ENCODE measurements around the gene ZFP36.

The ZFP36 gene

GRCh38 chr19:39406656-39407409 is at the start of gene ZFP36:
TSS of gene ZFP36 (plus strand) at chr19:39406847. CDS start at chr19:39406905, 58 bp downstream.
- DNase-seq (ENCODE audit: low spot score) = peak; percentile 81
- H3K27ac ChIP-seq = peak within 1 kb of the TSS; percentile 100
- TF ChIP-seq CTCF (conservative IDR thresholded peaks at IDR 0.05; ENCODE audit: low read depth) = no peak
- CTCF ChIA-PET = interaction anchor here (0.7 to 1.6 kb wide), 2 partner anchors 9 kb away, joined by 3 to 6 read pairs; no protein-coding TSS in a partner anchor
- POLR2A ChIA-PET (ENCODE audit: low non-redundant PET) = interaction anchor here (1.6 kb wide), 2 partner anchors 8 to 10 kb away, joined by 5 to 13 read pairs; no protein-coding TSS in a partner anchor

- no peak overlapping the region for H3K27ac ChIP-seq
- DNase-seq (ENCODE audit: low spot score) = no peak
- ChIA-PET POLR2A (ENCODE audit: low non-redundant PET) (no interaction called here), CTCF (no interaction called here)
- no peak for TF ChIP-seq CTCF (conservative IDR thresholded peaks at IDR 0.05; ENCODE audit: low read depth)
Measured at GRCh38 chr19:39359026-39359425, 47.6 kb upstream of the ZFP36 start.

GRCh38 chr19:39360599-39360998 is 46.0 kb upstream of the ZFP36 start:
- no peak for TF ChIP-seq CTCF (conservative IDR thresholded peaks at IDR 0.05; ENCODE audit: low read depth)
- ChIA-PET POLR2A (ENCODE audit: low non-redundant PET) (no interaction called here), CTCF (no interaction called here)
- no peak overlapping the region; the same call in 1 of the 2 replicates for H3K27ac ChIP-seq
- no peak for DNase-seq (ENCODE audit: low spot score)

- TF ChIP-seq CTCF (conservative IDR thresholded peaks at IDR 0.05; ENCODE audit: low read depth) = no peak
- DNase-seq (ENCODE audit: low spot score) = peak; percentile 45
- peak overlapping the region; percentile 73 for H3K27ac ChIP-seq
- ChIA-PET POLR2A (ENCODE audit: low non-redundant PET) (no interaction called here), CTCF (interaction anchor here (0.5 to 0.8 kb wide), 3 partner anchors 14 to 311 kb away, joined by 3 to 5 read pairs (median 4); no protein-coding TSS in a partner anchor)
Measured at GRCh38 chr19:39362682-39363657, 43.7 kb upstream of the ZFP36 start.

- ChIA-PET POLR2A (ENCODE audit: low non-redundant PET) (no interaction called here), CTCF (interaction anchor here (0.5 to 0.7 kb wide), 3 partner anchors 21 to 469 kb away, joined by 3 to 4 read pairs (median 3); no protein-coding TSS in a partner anchor)
- no peak for DNase-seq (ENCODE audit: low spot score)
- H3K27ac ChIP-seq = peak overlapping the region; percentile 58
- no peak for TF ChIP-seq CTCF (conservative IDR thresholded peaks at IDR 0.05; ENCODE audit: low read depth)
Measured at GRCh38 chr19:39363901-39364457, 42.7 kb upstream of the ZFP36 start.

- POLR2A ChIA-PET (ENCODE audit: low non-redundant PET) = no interaction called here
- DNase-seq (ENCODE audit: low spot score) = no peak
- CTCF ChIA-PET = no interaction called here
- no peak overlapping the region for H3K27ac ChIP-seq
- TF ChIP-seq CTCF (conservative IDR thresholded peaks at IDR 0.05; ENCODE audit: low read depth) = no peak
Measured at GRCh38 chr19:39365531-39365930, 41.1 kb upstream of the ZFP36 start.
